ENCODE results near the gene ZNF575.

Gene ZNF575

GRCh38 chr19:43575955-43576878, 43.2 kb downstream of the ZNF575 start:
- DNase-seq, result no peak

- DNase-seq, result no peak
These were observed 45.8 kb downstream of the ZNF575 start for GRCh38 chr19:43578787-43579186.

- no peak for DNase-seq
These were observed 48.5 kb downstream of the ZNF575 start for GRCh38 chr19:43581467-43581866.

GRCh38 chr19:43582495-43582894, 49.5 kb downstream of the ZNF575 start:
- DNase-seq, result no peak

- DNase-seq, result no peak
These were observed 51.5 kb downstream of the ZNF575 start for GRCh38 chr19:43584484-43584883.
